HG03354 (cell line): ENCODE results near the gene C19orf73.
A peak's percentile ranks its signal among the peaks of the same experiment; 100 is the strongest.
"Not testable (repeated sequence)": the region's sequence is repeated elsewhere in the genome, so short reads cannot be mapped to it uniquely, and the experiment has no call there.

Source experiments
- ATAC-seq: cut with Tn5 transposase; IDR thresholded peaks from one replicate; pipeline ENCODE4 v1.9.1; 2021; ENCODE audit warnings: mild to moderate bottlenecking; ENCODE audit not compliant: unreplicated experiment, poor library complexity, severe bottlenecking

C19orf73 gene

GRCh38 chr19:49125025-49125731, 6.2 kb upstream of the C19orf73 start:
- no peak for ATAC-seq

- not testable (repeated sequence) for ATAC-seq
Measured at GRCh38 chr19:49123285-49123684, 4.3 kb upstream of the C19orf73 start.

GRCh38 chr19:49121841-49122240, 2.9 kb upstream of the C19orf73 start:
- not testable (repeated sequence) for ATAC-seq

GRCh38 chr19:49120868-49121267, 1.9 kb upstream of the C19orf73 start:
- no peak for ATAC-seq

- ATAC-seq: no peak
Measured at GRCh38 chr19:49120325-49120683, 1.4 kb upstream of the C19orf73 start.

GRCh38 chr19:49119411-49120324, 725 bp upstream of the C19orf73 start, which contains the start of gene PPFIA3:
PPFIA3 (plus strand) TSS chr19:49119544; CDS start chr19:49127874, 8,330 bp downstream.
- no peak for ATAC-seq

GRCh38 chr19:49117677-49118564, 1.0 kb downstream of the C19orf73 start:
- no peak for ATAC-seq

GRCh38 chr19:49116544-49116943, 2.4 kb downstream of the C19orf73 start:
- ATAC-seq: no peak

- ATAC-seq: peak; percentile 4
Measured at GRCh38 chr19:49114630-49115363, 4.1 kb downstream of the C19orf73 start.

GRCh38 chr19:49113762-49114629, 4.9 kb downstream of the C19orf73 start, which contains the start of gene LIN7B:
LIN7B (plus strand) TSS chr19:49114370; CDS start chr19:49114405, 35 bp downstream.
- ATAC-seq: peak; percentile 59

- ATAC-seq: no peak
Measured at GRCh38 chr19:49111218-49111998, 7.5 kb downstream of the C19orf73 start.

GRCh38 chr19:49110567-49110966, 8.4 kb downstream of the C19orf73 start:
- ATAC-seq: no peak

- no peak for ATAC-seq
Measured at GRCh38 chr19:49109569-49110233, 9.2 kb downstream of the C19orf73 start.

- no peak for ATAC-seq
Measured at GRCh38 chr19:49109051-49109450, 9.9 kb downstream of the C19orf73 start.

- ATAC-seq: no peak
Measured at GRCh38 chr19:49107625-49108459, 11.1 kb downstream of the C19orf73 start.

GRCh38 chr19:49106648-49107135, 12.3 kb downstream of the C19orf73 start:
- no peak for ATAC-seq
